HepG2 (cell line): Measurements from ENCODE around the gene MAP4K3. TPM values are rescaled to one million over a fixed set of nuclear protein-coding genes. Genes with fewer than 3 reads are reported as not detected.

ENCODE experiments used
- ASH2L ChIP-seq: fragments of 300-600, 200-600 bp; sonication (generic); IDR thresholded peaks from 2 replicates; pipeline ENCODE4 v1.7.0; 2017; ENCODE audit warnings: low read depth, mild to moderate bottlenecking, moderate library complexity, mixed read lengths, low read length; ENCODE audit not compliant: insufficient read length
- CAMTA2 ChIP-seq: sonication (generic); formaldehyde crosslinking; IDR thresholded peaks from 2 replicates; pipeline ENCODE4 v1.4.0; 2020; ENCODE audit warnings: mild to moderate bottlenecking, missing genetic modification reagents, borderline replicate concordance
- FOXA3 ChIP-seq: IDR thresholded peaks from 2 replicates; pipeline ENCODE4 v1.6.1; 2016; ENCODE audit warnings: missing genetic modification reagents, missing compliant biosample characterization
- FOXJ3 ChIP-seq: sonication (generic); formaldehyde crosslinking; IDR thresholded peaks from 2 replicates; pipeline ENCODE4 v1.4.0; 2020; ENCODE audit warnings: missing genetic modification reagents, mild to moderate bottlenecking, borderline replicate concordance
- FOXP1 ChIP-seq, 2 experiments: fragments of 450-650 bp in 1 of 2; IDR thresholded peaks; 2 replicates each; pipeline ENCODE4 v1.6.1; 2017 to 2018; ENCODE audit warnings: antibody characterized with exemption in 1 of 2
- GABPB1 ChIP-seq: IDR thresholded peaks from 2 replicates; pipeline ENCODE4 v1.6.1; 2016; ENCODE audit warnings: mild to moderate bottlenecking, missing genetic modification reagents, moderate library complexity, missing compliant biosample characterization
- KAT8 ChIP-seq: IDR thresholded peaks from 2 replicates; pipeline ENCODE4 v1.6.1; 2016; ENCODE audit warnings: missing genetic modification reagents, missing compliant biosample characterization
- KMT2B ChIP-seq: IDR thresholded peaks from 2 replicates; pipeline ENCODE4 v1.6.1; 2016; ENCODE audit warnings: missing genetic modification reagents, missing compliant biosample characterization
- MYC ChIP-seq: sonication (generic); formaldehyde crosslinking; IDR thresholded peaks from 2 replicates; pipeline ENCODE4 v1.9.0; 2021; ENCODE audit warnings: missing genetic modification reagents, borderline replicate concordance
- RBM39 ChIP-seq: fragments of 200-400 bp; formaldehyde crosslinking; IDR thresholded peaks from one replicate; pipeline ENCODE4 v1.6.1; 2018; ENCODE audit warnings: antibody characterized with exemption, mild to moderate bottlenecking, low read depth, low read length; ENCODE audit not compliant: poor library complexity, severe bottlenecking
- SOX5 ChIP-seq: IDR thresholded peaks from 2 replicates; pipeline ENCODE4 v1.6.1; 2016; ENCODE audit warnings: borderline replicate concordance
- YY1 ChIP-seq: IDR thresholded peaks from 2 replicates; pipeline ENCODE4 v1.6.1; 2011; ENCODE audit warnings: low read length, low read depth, moderate library complexity, mild to moderate bottlenecking; ENCODE audit not compliant: insufficient read depth, insufficient replicate concordance
- polyA plus RNA-seq, 8 experiments: library from polyadenylated mRNA; depleted of rRNA in 3 of 8; stranded (reverse) in 7 of 8; unstranded in 1 of 8; fragments of >200 nt; fragmentation: Illumina TruSeq in 4 of 8; extraction: Trizol in 4 of 8; gene quantifications; 2 replicates each; pipeline versions ENCODE4 v1.2.1 to v1.2.3, GENCODE V29; 2011 to 2016; ENCODE audit warnings: low read depth in 4 of 8, missing spikeins in 1 of 8, mixed read lengths in 1 of 8; ENCODE audit not compliant: insufficient read depth in 1 of 8
- total RNA-seq, 5 experiments: library from RNA; depleted of rRNA; stranded (reverse); fragments of >200 nt; fragmentation: Illumina TruSeq; extraction: Trizol; gene quantifications; 2 replicates each; pipeline ENCODE4 v1.2.3, GENCODE V29; 2016; ENCODE audit warnings: low read depth in 1 of 5
- TF ChIP-seq, protein P1 (sequence below): sonication (generic); formaldehyde crosslinking; IDR thresholded peaks from 2 replicates; pipeline ENCODE4 v1.4.0; 2020; ENCODE audit warnings: missing genetic modification reagents
- TF ChIP-seq, protein P2 (sequence below): sonication (generic); formaldehyde crosslinking; IDR thresholded peaks from 2 replicates; pipeline ENCODE4 v1.4.0; 2020; ENCODE audit warnings: missing genetic modification reagents
- TF ChIP-seq, protein P3 (sequence below): sonication (generic); formaldehyde crosslinking; IDR thresholded peaks from 2 replicates; pipeline ENCODE4 v1.4.0; 2020; ENCODE audit warnings: missing genetic modification reagents, borderline replicate concordance
- TF ChIP-seq, protein P4 (sequence below), 2 experiments: sonication (generic) in 1 of 2; formaldehyde crosslinking in 1 of 2; IDR thresholded peaks; 2 replicates each; pipeline versions ENCODE4 v1.4.0 to v1.6.1; 2018 to 2020; ENCODE audit warnings: missing genetic modification reagents in 2 of 2, borderline replicate concordance in 1 of 2, low read depth in 1 of 2, mild to moderate bottlenecking in 1 of 2, missing biosample characterization in 1 of 2
- TF ChIP-seq, protein P5 (sequence below): sonication (generic); formaldehyde crosslinking; conservative IDR thresholded peaks from 2 replicates; pipeline ENCODE4 v1.4.0; 2020; ENCODE audit warnings: missing genetic modification reagents

The MAP4K3 gene
- total and polyA plus RNA-seq, 2 of the 13 experiments (the other 11 are each of a cell fraction or from before 2014, with no cell fraction given) = 45.9 to 53.2 TPM

DNA sequence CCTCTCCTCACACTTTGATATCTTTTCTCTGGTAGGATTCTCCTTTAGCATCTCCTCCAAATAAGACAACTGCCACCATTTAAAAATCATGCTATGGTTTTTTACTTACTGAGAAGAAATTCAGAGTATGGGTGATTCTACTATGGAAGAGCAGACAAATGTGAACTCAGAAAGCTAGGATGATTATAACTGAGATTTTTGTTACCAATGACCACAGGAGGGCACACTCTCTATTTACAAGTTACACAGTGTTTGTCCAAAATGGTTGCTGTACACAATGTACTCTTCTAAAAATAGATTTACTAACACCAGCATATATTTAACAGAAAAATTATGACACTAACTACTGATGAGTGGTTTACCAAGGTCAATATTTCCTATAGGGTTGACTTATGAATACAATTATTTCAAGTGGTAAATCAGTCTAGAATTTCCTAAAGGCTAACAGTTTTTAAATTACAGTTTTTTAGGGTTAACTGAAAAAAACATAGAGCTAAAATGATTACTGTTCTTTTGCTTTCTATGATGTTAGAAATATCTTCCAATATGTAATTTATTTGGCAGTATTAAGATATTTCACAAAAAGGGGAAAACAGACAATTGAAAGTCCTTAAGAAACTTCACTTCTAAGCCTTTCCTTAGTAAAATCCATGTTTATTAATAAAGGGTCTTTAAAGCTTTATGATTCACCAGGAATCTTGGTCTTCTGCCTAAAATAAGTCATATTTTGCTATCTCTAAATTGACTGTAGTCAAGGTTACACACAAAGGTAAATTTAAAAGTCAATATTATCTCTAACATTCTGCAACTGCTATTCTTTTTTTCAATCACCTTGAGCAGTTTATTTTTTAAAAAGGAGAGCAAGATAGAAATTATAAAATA lies 57.2 kb downstream of the MAP4K3 start (continued):
- TF ChIP-seq, protein P1, sequence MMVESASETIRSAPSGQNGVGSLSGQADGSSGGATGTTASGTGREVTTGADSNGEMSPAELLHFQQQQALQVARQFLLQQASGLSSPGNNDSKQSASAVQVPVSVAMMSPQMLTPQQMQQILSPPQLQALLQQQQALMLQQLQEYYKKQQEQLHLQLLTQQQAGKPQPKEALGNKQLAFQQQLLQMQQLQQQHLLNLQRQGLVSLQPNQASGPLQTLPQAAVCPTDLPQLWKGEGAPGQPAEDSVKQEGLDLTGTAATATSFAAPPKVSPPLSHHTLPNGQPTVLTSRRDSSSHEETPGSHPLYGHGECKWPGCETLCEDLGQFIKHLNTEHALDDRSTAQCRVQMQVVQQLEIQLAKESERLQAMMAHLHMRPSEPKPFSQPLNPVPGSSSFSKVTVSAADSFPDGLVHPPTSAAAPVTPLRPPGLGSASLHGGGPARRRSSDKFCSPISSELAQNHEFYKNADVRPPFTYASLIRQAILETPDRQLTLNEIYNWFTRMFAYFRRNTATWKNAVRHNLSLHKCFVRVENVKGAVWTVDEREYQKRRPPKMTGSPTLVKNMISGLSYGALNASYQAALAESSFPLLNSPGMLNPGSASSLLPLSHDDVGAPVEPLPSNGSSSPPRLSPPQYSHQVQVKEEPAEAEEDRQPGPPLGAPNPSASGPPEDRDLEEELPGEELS (CRISPR knock-in tag) = peak; percentile 68
- TF ChIP-seq, protein P2, sequence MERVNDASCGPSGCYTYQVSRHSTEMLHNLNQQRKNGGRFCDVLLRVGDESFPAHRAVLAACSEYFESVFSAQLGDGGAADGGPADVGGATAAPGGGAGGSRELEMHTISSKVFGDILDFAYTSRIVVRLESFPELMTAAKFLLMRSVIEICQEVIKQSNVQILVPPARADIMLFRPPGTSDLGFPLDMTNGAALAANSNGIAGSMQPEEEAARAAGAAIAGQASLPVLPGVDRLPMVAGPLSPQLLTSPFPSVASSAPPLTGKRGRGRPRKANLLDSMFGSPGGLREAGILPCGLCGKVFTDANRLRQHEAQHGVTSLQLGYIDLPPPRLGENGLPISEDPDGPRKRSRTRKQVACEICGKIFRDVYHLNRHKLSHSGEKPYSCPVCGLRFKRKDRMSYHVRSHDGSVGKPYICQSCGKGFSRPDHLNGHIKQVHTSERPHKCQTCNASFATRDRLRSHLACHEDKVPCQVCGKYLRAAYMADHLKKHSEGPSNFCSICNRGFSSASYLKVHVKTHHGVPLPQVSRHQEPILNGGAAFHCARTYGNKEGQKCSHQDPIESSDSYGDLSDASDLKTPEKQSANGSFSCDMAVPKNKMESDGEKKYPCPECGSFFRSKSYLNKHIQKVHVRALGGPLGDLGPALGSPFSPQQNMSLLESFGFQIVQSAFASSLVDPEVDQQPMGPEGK = no peak
- TF ChIP-seq YY1 (peak; percentile 58), MYC (CRISPR knock-in tag) (no peak), KMT2B (CRISPR knock-in tag) (peak; percentile 42; the same call in 1 of the 2 replicates), SOX5 (CRISPR knock-in tag) (peak; percentile 29; the same call in 1 of the 2 replicates), FOXJ3 (CRISPR knock-in tag) (peak; percentile 42; the same call in 1 of the 2 replicates), FOXA3 (CRISPR knock-in tag) (peak; percentile 93), GABPB1 (CRISPR knock-in tag) (no peak), FOXP1 (IDR thresholded peaks at IDR 0.05) (no peak), FOXP1 (CRISPR knock-in tag; IDR thresholded peaks at IDR 0.05) (peak; percentile 82), ASH2L (peak; percentile 14), CAMTA2 (CRISPR knock-in tag) (no peak), RBM39 (no peak), KAT8 (CRISPR knock-in tag) (peak; percentile 50; the same call in 1 of the 2 replicates)
- TF ChIP-seq, protein P3, sequence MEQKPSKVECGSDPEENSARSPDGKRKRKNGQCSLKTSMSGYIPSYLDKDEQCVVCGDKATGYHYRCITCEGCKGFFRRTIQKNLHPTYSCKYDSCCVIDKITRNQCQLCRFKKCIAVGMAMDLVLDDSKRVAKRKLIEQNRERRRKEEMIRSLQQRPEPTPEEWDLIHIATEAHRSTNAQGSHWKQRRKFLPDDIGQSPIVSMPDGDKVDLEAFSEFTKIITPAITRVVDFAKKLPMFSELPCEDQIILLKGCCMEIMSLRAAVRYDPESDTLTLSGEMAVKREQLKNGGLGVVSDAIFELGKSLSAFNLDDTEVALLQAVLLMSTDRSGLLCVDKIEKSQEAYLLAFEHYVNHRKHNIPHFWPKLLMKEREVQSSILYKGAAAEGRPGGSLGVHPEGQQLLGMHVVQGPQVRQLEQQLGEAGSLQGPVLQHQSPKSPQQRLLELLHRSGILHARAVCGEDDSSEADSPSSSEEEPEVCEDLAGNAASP (CRISPR knock-in tag) = peak; percentile 50; the same call in 1 of the 2 replicates
- TF ChIP-seq, protein P4, sequence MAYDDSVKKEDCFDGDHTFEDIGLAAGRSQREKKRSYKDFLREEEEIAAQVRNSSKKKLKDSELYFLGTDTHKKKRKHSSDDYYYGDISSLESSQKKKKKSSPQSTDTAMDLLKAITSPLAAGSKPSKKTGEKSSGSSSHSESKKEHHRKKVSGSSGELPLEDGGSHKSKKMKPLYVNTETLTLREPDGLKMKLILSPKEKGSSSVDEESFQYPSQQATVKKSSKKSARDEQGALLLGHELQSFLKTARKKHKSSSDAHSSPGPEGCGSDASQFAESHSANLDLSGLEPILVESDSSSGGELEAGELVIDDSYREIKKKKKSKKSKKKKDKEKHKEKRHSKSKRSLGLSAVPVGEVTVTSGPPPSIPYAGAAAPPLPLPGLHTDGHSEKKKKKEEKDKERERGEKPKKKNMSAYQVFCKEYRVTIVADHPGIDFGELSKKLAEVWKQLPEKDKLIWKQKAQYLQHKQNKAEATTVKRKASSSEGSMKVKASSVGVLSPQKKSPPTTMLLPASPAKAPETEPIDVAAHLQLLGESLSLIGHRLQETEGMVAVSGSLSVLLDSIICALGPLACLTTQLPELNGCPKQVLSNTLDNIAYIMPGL (CRISPR knock-in tag; IDR thresholded peaks at IDR 0.05; ENCODE audit: borderline replicate concordance in 1 of 2, low read depth in 1 of 2) = peak in 1 of 2 experiments; percentile 50; a peak in 1 of 4 replicates
- TF ChIP-seq, protein P5, sequence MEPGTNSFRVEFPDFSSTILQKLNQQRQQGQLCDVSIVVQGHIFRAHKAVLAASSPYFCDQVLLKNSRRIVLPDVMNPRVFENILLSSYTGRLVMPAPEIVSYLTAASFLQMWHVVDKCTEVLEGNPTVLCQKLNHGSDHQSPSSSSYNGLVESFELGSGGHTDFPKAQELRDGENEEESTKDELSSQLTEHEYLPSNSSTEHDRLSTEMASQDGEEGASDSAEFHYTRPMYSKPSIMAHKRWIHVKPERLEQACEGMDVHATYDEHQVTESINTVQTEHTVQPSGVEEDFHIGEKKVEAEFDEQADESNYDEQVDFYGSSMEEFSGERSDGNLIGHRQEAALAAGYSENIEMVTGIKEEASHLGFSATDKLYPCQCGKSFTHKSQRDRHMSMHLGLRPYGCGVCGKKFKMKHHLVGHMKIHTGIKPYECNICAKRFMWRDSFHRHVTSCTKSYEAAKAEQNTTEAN (CRISPR knock-in tag) = 0 out of 2 replicates have a peak, but pooled peaks have one; percentile 35
